IPS-20b (cell line): Measurements from ENCODE around the gene FAM149A.

Experiments
- H3K27ac ChIP-seq: one replicate; pipeline ENCODE4 v1.5.1; 2013; ENCODE audit warnings: low read length
- H3K27me3 ChIP-seq: 2 replicates; pipeline ENCODE4 v1.6.1; 2013; ENCODE audit warnings: mild to moderate bottlenecking, low read length, inconsistent platforms; ENCODE audit not compliant: insufficient read depth
- H3K36me3 ChIP-seq: 2 replicates; pipeline ENCODE4 v1.6.1; 2013; ENCODE audit warnings: low read depth, mild to moderate bottlenecking, inconsistent platforms, low read length, moderate library complexity; ENCODE audit not compliant: insufficient read depth
- H3K4me1 ChIP-seq: 2 replicates; pipeline ENCODE4 v1.6.1; 2013; ENCODE audit warnings: mild to moderate bottlenecking, control low read depth, inconsistent platforms, low read length, moderate library complexity; ENCODE audit not compliant: insufficient read depth
- H3K4me3 ChIP-seq: 2 replicates; pipeline ENCODE4 v1.5.1; 2013; ENCODE audit warnings: mild to moderate bottlenecking, low read length, inconsistent platforms
- H3K9ac ChIP-seq: 2 replicates; pipeline ENCODE4 v1.6.1; 2013; ENCODE audit warnings: low read depth, mild to moderate bottlenecking, inconsistent platforms, low read length, moderate library complexity
- H3K9me3 ChIP-seq: 2 replicates; pipeline ENCODE4 v1.6.1; 2013; ENCODE audit warnings: mild to moderate bottlenecking, low read depth, low read length, inconsistent platforms; ENCODE audit not compliant: insufficient read depth

Gene FAM149A

GRCh38 chr4:186108391-186108790 lies 3.9 kb downstream of the FAM149A start:
- Histone ChIP-seq H3K27ac (no peak overlapping the region), H3K4me1 (peaks cover 8% of the 10 kb centered on the region; the same call in 1 of the 2 replicates), H3K4me3 (no peak overlapping the region), H3K9me3 (no peaks in the 10 kb centered on the region), H3K9ac (no peak overlapping the region), H3K36me3 (no peaks in the 10 kb centered on the region), H3K27me3 (peaks cover 31% of the 10 kb centered on the region)

- H3K4me3 ChIP-seq = no peak overlapping the region
- H3K9ac ChIP-seq = no peak overlapping the region
- peaks cover 8% of the 10 kb centered on the region; the same call in 1 of the 2 replicates for H3K4me1 ChIP-seq
- H3K36me3 ChIP-seq = no peaks in the 10 kb centered on the region
- no peaks in the 10 kb centered on the region for H3K9me3 ChIP-seq
- no peak overlapping the region for H3K27ac ChIP-seq
- H3K27me3 ChIP-seq = peaks cover 22% of the 10 kb centered on the region
Measured at GRCh38 chr4:186109245-186109644, 4.7 kb downstream of the FAM149A start.

GRCh38 chr4:186116697-186117096 lies 12.2 kb downstream of the FAM149A start:
- H3K27me3 ChIP-seq = no peaks in the 10 kb centered on the region
- H3K36me3 ChIP-seq = no peaks in the 10 kb centered on the region
- H3K9me3 ChIP-seq = no peaks in the 10 kb centered on the region
- no peaks in the 10 kb centered on the region; the same call in 1 of the 2 replicates for H3K4me1 ChIP-seq
- H3K27ac ChIP-seq = no peak overlapping the region
- H3K4me3 ChIP-seq = no peak overlapping the region
- no peak overlapping the region for H3K9ac ChIP-seq

GRCh38 chr4:186118582-186118981 lies 14.1 kb downstream of the FAM149A start:
- no peak overlapping the region for H3K9ac ChIP-seq
- no peaks in the 10 kb centered on the region for H3K36me3 ChIP-seq
- no peaks in the 10 kb centered on the region for H3K9me3 ChIP-seq
- H3K4me3 ChIP-seq = no peak overlapping the region
- H3K27ac ChIP-seq = no peak overlapping the region
- H3K4me1 ChIP-seq = no peaks in the 10 kb centered on the region; the same call in 1 of the 2 replicates
- H3K27me3 ChIP-seq = no peaks in the 10 kb centered on the region

GRCh38 chr4:186121057-186121456 lies 16.6 kb downstream of the FAM149A start:
- no peaks in the 10 kb centered on the region for H3K36me3 ChIP-seq

GRCh38 chr4:186128842-186129241 lies 24.3 kb downstream of the FAM149A start:
- Histone ChIP-seq H3K36me3 (no peaks in the 10 kb centered on the region), H3K9ac (no peak overlapping the region)

More at GRCh38 chr4:186121057-186121456, 16.6 kb downstream of the FAM149A start:
- no peaks in the 10 kb centered on the region for H3K27me3 ChIP-seq
- no peaks in the 10 kb centered on the region; the same call in 1 of the 2 replicates for H3K4me1 ChIP-seq
- H3K27ac ChIP-seq = no peak overlapping the region
- H3K4me3 ChIP-seq = no peak overlapping the region
- H3K9me3 ChIP-seq = no peaks in the 10 kb centered on the region
- no peak overlapping the region for H3K9ac ChIP-seq

GRCh38 chr4:186131935-186132334 lies 27.4 kb downstream of the FAM149A start:
- H3K9ac ChIP-seq = no peak overlapping the region
- H3K27ac ChIP-seq = no peak overlapping the region
- no peak overlapping the region for H3K4me3 ChIP-seq
- H3K36me3 ChIP-seq = no peaks in the 10 kb centered on the region
- H3K9me3 ChIP-seq = no peaks in the 10 kb centered on the region
- peaks cover 19% of the 10 kb centered on the region for H3K4me1 ChIP-seq
- no peaks in the 10 kb centered on the region for H3K27me3 ChIP-seq

More at GRCh38 chr4:186128842-186129241, 24.3 kb downstream of the FAM149A start:
- Histone ChIP-seq H3K27ac (no peak overlapping the region), H3K9me3 (no peaks in the 10 kb centered on the region), H3K4me3 (no peak overlapping the region), H3K27me3 (no peaks in the 10 kb centered on the region), H3K4me1 (peaks cover 19% of the 10 kb centered on the region)

GRCh38 chr4:186132577-186133242 lies 28.2 kb downstream of the FAM149A start:
- H3K4me1 ChIP-seq = peaks cover 19% of the 10 kb centered on the region
- H3K9ac ChIP-seq = peak overlapping the region; percentile 10; the same call in 1 of the 2 replicates
- no peaks in the 10 kb centered on the region for H3K36me3 ChIP-seq
- no peak overlapping the region for H3K4me3 ChIP-seq
- no peaks in the 10 kb centered on the region for H3K27me3 ChIP-seq
- H3K27ac ChIP-seq = no peak overlapping the region
- H3K9me3 ChIP-seq = no peaks in the 10 kb centered on the region

GRCh38 chr4:186134257-186134656 lies 29.8 kb downstream of the FAM149A start:
- H3K4me1 ChIP-seq = peaks cover 19% of the 10 kb centered on the region
- H3K9me3 ChIP-seq = no peaks in the 10 kb centered on the region
- H3K9ac ChIP-seq = no peak overlapping the region
- H3K27me3 ChIP-seq = no peaks in the 10 kb centered on the region
- no peak overlapping the region for H3K4me3 ChIP-seq
- H3K36me3 ChIP-seq = no peaks in the 10 kb centered on the region
- H3K27ac ChIP-seq = no peak overlapping the region

GRCh38 chr4:186134861-186135260 lies 30.4 kb downstream of the FAM149A start:
- H3K27ac ChIP-seq = no peak overlapping the region
- H3K4me3 ChIP-seq = no peak overlapping the region
- H3K9me3 ChIP-seq = no peaks in the 10 kb centered on the region
- H3K9ac ChIP-seq = no peak overlapping the region
- H3K4me1 ChIP-seq = peaks cover 19% of the 10 kb centered on the region
- no peaks in the 10 kb centered on the region for H3K27me3 ChIP-seq
- H3K36me3 ChIP-seq = no peaks in the 10 kb centered on the region

- no peak overlapping the region for H3K4me3 ChIP-seq
- no peaks in the 10 kb centered on the region for H3K9me3 ChIP-seq
- no peak overlapping the region for H3K9ac ChIP-seq
- no peak overlapping the region for H3K27ac ChIP-seq
- no peaks in the 10 kb centered on the region for H3K36me3 ChIP-seq
- peaks cover under 1% of the 10 kb centered on the region; the same call in 1 of the 2 replicates for H3K27me3 ChIP-seq
- peaks cover 8% of the 10 kb centered on the region; the same call in 1 of the 2 replicates for H3K4me1 ChIP-seq
Measured at GRCh38 chr4:186137196-186137794, 32.8 kb downstream of the FAM149A start.
